GM12872 (cell line): Measurements from ENCODE around the gene AFMID.

Source experiments
- CTCF ChIP-seq: IDR thresholded peaks from 3 replicates; pipeline ENCODE4 v1.5.1; 2011; ENCODE audit warnings: low read depth, mild to moderate bottlenecking, low read length, moderate library complexity; ENCODE audit not compliant: insufficient read depth

Gene AFMID

DNA sequence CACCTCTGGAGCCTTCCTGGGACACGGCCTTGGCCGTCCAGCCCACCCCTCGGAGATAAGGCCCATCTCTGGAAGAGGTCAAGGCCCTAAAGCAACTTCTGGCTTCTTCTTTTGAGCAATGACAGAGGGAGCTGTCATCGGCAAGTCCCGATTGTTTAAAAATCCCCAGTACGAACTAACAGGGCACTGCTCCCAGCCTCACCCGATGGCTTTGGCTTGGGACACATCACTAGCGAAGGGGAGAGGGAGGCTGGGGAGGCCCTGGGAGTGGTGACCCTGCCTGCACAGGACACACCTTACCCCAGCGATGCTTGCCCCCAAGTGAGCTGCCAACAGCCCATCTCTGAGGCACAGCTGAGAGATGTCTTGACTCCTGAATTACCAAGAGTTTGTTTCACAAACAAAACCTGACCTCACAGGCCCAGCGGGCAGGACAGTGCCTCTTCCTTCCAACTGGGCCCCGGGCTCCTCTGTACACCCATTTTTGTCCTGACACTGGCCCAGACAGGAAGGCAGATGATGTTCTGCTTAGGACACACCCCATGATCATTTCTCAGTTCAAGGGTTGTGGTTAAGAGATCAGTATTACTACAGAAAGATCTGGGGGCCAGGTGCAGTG lies 14.0 kb upstream of the AFMID start:
- no peak for TF ChIP-seq CTCF

DNA sequence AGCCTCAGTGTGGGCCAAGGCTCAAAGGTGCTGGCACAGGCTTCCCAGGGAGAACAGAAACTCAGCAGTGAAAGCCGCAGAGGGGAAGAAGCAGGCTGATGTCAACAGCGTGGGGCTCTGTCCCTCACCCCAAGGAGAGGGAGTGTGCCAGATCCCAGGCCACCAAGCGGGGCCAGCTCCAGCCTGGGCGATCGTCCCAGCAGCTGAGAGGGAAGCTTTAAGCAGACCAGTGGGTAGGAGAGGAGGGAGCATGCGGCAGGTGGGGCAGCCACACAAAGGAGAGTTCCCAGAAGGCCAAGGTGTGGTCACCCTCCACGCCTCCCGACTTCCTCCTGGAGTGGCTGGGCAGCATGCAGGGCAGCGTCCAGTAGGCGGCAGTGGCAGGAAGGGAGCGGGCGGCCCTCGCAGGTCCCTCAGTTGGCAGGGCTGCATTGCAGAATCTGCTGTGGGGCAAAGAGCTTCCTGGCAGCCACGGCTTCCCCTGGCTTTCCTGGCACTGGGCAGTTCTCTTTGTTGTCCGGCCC lies 12.8 kb upstream of the AFMID start:
- no peak for TF ChIP-seq CTCF

DNA sequence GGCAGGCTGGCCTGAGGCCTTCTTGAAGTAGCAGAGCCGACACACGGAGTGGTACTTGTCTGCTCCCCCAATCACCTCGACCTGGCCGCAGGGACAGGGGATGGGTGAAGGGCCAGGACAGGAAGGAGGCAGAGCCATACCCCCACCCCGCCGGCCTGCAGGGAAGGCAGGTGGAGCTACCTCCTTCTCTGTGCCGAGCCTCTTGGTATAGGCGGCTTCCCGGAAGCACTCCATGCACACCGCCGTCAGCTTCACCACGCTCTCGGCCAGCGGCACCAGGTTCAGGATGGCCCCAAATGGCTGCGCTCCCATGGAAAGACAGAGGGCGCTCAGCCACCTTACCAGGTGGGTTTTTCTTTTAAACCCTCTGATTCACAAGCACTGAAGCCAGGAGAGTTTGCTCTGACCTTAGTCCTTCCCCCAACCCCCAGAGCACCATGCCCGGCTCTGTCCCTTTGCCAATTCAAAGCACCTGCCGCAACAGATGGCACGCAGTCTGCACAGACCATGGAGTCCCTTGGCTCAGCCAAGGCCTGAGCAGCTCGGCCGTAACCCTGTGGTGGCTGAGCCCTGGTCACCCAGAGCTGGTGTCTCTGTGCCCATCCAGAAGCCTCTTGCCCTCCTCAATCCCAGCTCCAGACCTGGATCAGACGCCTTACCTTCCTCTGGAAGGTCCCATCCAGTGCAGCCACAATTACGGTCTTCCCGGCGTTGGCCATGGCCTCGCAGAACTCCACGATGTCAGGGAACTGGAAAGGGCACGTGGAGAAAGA lies 12.1 kb upstream of the AFMID start:
- no peak for TF ChIP-seq CTCF

- no peak for TF ChIP-seq CTCF
Observed at GRCh38 chr17:78175643-78175981, 11.6 kb upstream of the AFMID start.

- peak; percentile 99 for TF ChIP-seq CTCF
Observed at GRCh38 chr17:78176548-78177025, 10.6 kb upstream of the AFMID start.

DNA sequence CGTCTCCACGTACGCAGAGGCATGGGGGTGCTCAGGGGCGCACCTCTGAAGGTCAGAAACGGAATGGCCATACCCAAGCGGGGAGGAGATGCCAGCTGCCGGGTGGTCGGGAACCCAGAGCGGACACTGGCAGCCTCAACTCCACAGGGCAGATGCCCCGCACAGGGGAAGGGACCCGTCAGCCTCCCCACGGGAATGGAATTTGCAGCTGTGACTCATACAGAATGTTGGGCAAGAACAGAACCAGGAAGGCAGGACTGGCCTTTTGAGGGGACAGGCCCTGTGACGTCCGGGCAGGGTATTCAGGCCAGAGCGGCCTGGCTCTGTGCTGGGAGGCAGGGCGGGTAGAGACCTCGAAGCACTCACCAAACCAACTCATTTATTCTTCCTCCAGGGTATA lies 7.8 kb upstream of the AFMID start:
- no peak for TF ChIP-seq CTCF

DNA sequence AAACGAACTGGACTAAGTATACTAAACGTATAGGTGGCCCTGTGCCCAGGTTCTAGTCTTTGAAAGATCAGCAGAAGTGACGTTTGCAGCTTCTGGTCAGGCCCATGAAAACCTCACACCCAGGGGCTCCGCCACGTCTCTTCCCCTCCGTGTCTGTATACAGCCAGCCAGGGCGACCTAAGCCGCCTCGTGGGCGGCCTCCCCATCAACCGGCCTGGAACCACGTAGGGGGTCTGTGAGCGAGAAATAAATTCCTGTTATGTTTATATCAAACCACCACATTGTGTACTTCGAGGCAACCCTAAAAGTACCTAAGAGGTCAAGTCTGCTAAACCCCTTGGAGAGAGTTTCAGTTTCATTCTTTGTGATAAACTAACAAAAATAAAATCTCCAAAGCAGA lies 7.1 kb upstream of the AFMID start:
- no peak for TF ChIP-seq CTCF
